CD4-positive, alpha-beta T cell (primary cell): ENCODE measurements around the gene MTUS2. TPM values are rescaled to one million over a fixed set of nuclear protein-coding genes. Genes with fewer than 3 reads are reported as not detected.

ENCODE experiments used
- ATAC-seq: fragments of 200-7000 bp; cut with Tn5 transposase; one replicate; pipeline ENCODE4 v1.10.0; 2022; ENCODE audit warnings: mild to moderate bottlenecking; ENCODE audit not compliant: poor library complexity
- CTCF ChIA-PET: fragments of 350-600 bp; sonication (Branson Sonifier 250); formaldehyde crosslinking; loops from one replicate; lab custom pipeline; 2021; ENCODE audit warnings: antibody characterized with exemption, inconsistent platforms; lab: Charles Lee
- POLR2A ChIA-PET: fragments of 350-600 bp; sonication (Branson Sonifier 250); formaldehyde crosslinking; loops from one replicate; lab custom pipeline; 2021; ENCODE audit warnings: antibody characterized with exemption, inconsistent platforms; lab: Charles Lee
- DNase-seq, 14 experiments: peaks; one replicate each; pipeline ENCODE4 v3.0.0-alpha.2; 2013 to 2020; ENCODE audit warnings: mixed read lengths in 2 of 14
- H3K27ac ChIP-seq, 2 donors: one replicate each; pipeline versions ENCODE4 v1.5.1 to v1.7.0; 2013; ENCODE audit warnings: low read length in 2 of 2, low read depth in 1 of 2, mild to moderate bottlenecking in 1 of 2
- H3K27me3 ChIP-seq, 2 experiments: 1 replicate in 1 of 2; 2 replicates in 1 of 2; pipeline versions ENCODE4 v1.6.1 to v1.7.0; 2013; ENCODE audit warnings: low read length in 2 of 2, control low read depth in 1 of 2, mild to moderate bottlenecking in 1 of 2, moderate library complexity in 1 of 2; ENCODE audit not compliant: insufficient read depth in 2 of 2, control insufficient read depth in 1 of 2
- H3K36me3 ChIP-seq: one replicate; pipeline ENCODE4 v1.6.1; 2013; ENCODE audit warnings: low read length, control low read depth; ENCODE audit not compliant: insufficient read depth
- H3K4me1 ChIP-seq: one replicate; pipeline ENCODE4 v1.6.1; 2013; ENCODE audit warnings: low read length, control low read depth; ENCODE audit not compliant: insufficient read depth
- H3K4me3 ChIP-seq: one replicate; pipeline ENCODE4 v1.5.1; 2013; ENCODE audit warnings: mild to moderate bottlenecking, low read length, moderate library complexity
- H3K9me3 ChIP-seq, 2 experiments: 1 replicate in 1 of 2; 2 replicates in 1 of 2; pipeline versions ENCODE4 v1.6.1 to v1.7.0; 2013; ENCODE audit warnings: low read length in 2 of 2, mild to moderate bottlenecking in 2 of 2, control low read depth in 1 of 2, moderate library complexity in 1 of 2; ENCODE audit not compliant: control insufficient read depth in 1 of 2, insufficient read depth in 1 of 2
- H3K27ac Mint-ChIP-seq: one replicate; pipeline ENCODE4 v1.8.0; 2020; ENCODE audit warnings: mixed read lengths
- H3K27me3 Mint-ChIP-seq: one replicate; pipeline ENCODE4 v1.8.0; 2021; ENCODE audit warnings: mixed read lengths
- H3K36me3 Mint-ChIP-seq: one replicate; pipeline ENCODE4 v1.8.0; 2021; ENCODE audit warnings: low read depth, mixed read lengths
- H3K4me1 Mint-ChIP-seq: one replicate; pipeline ENCODE4 v1.8.0; 2021; ENCODE audit warnings: low read depth, mixed read lengths
- H3K4me3 Mint-ChIP-seq: one replicate; pipeline ENCODE4 v1.8.0; 2020; ENCODE audit warnings: mild to moderate bottlenecking, mixed read lengths
- H3K9me3 Mint-ChIP-seq: one replicate; pipeline ENCODE4 v1.8.0; 2020; ENCODE audit warnings: mixed read lengths
- CTCF ChIP-seq: fragments of 200-600 bp; IDR thresholded peaks from one replicate; pipeline ENCODE4 v1.8.0; 2022; ENCODE audit warnings: antibody characterized with exemption, mild to moderate bottlenecking
- intact Hi-C, 2 experiments: fragments of 100-400 bp; cut with DNase I in 1 of 2; cut with micrococcal nuclease in 1 of 2; formaldehyde crosslinking; loops; one replicate each; pipeline versions ENCODE4 v1.15.1 to v1.9.0; 2023 to 2025; cut with DNase I, micrococcal nuclease
- total RNA-seq, 174 experiments: library from RNA in 2 of 174; stranded (reverse) in 2 of 174; gene quantifications; one replicate each; pipeline ENCODE4 v1.2.3 and lab custom pipeline; 2021 to 2026

Gene MTUS2
- total RNA-seq, 2 experiments from 2014 or later = 0.38 to 0.81 TPM

GRCh38 chr13:29165216-29165615 is 345.1 kb downstream of the MTUS2 start:
- no peaks in the 10 kb centered on the region for H3K36me3 ChIP-seq
- no peaks in the 10 kb centered on the region for H3K36me3 Mint-ChIP-seq
- peaks cover 10% of the 10 kb centered on the region for H3K27me3 Mint-ChIP-seq
- no peak overlapping the region for H3K27ac ChIP-seq
- no peaks in the 10 kb centered on the region for H3K9me3 ChIP-seq
- POLR2A ChIA-PET = interaction anchor here (0.8 kb wide), 1 partner anchor 22 kb away, joined by 5 read pairs; no protein-coding TSS in a partner anchor
- intact Hi-C loops = no loop called here
- DNase-seq (no peak), ATAC-seq (no peak)
- H3K4me3 ChIP-seq = no peak overlapping the region
- H3K4me1 Mint-ChIP-seq = no peaks in the 10 kb centered on the region
- H3K4me3 Mint-ChIP-seq = no peak overlapping the region
- H3K4me1 ChIP-seq = no peaks in the 10 kb centered on the region
- CTCF ChIA-PET = no interaction called here
- no peak for TF ChIP-seq CTCF
- H3K27ac Mint-ChIP-seq = no peak overlapping the region
- H3K27me3 ChIP-seq = no peaks in the 10 kb centered on the region
- H3K9me3 Mint-ChIP-seq = no peaks in the 10 kb centered on the region

GRCh38 chr13:29165840-29166239 is 345.7 kb downstream of the MTUS2 start:
- no peaks in the 10 kb centered on the region for H3K36me3 ChIP-seq
- Mint-ChIP-seq H3K4me3 (no peak overlapping the region), H3K4me1 (no peaks in the 10 kb centered on the region), H3K27me3 (peaks cover 10% of the 10 kb centered on the region), H3K27ac (no peak overlapping the region), H3K36me3 (no peaks in the 10 kb centered on the region), H3K9me3 (no peaks in the 10 kb centered on the region)
- ATAC-seq (no peak), DNase-seq (peak in 2 of 14 experiments; percentile 1 to 9)
- CTCF ChIA-PET = no interaction called here
- H3K27ac ChIP-seq = no peak overlapping the region
- no peak overlapping the region for H3K4me3 ChIP-seq
- no peaks in the 10 kb centered on the region for H3K4me1 ChIP-seq
- intact Hi-C loops = no loop called here
- POLR2A ChIA-PET = no interaction called here
- H3K27me3 ChIP-seq = no peaks in the 10 kb centered on the region
- no peaks in the 10 kb centered on the region for H3K9me3 ChIP-seq
- no peak for TF ChIP-seq CTCF

- Histone ChIP-seq H3K27me3 (no peaks in the 10 kb centered on the region), H3K4me3 (no peak overlapping the region), H3K4me1 (no peaks in the 10 kb centered on the region), H3K36me3 (no peaks in the 10 kb centered on the region), H3K9me3 (no peaks in the 10 kb centered on the region), H3K27ac (no peak overlapping the region)
- intact Hi-C loops = no loop called here
- ChIA-PET CTCF (no interaction called here), POLR2A (no interaction called here)
- Mint-ChIP-seq H3K4me3 (no peak overlapping the region), H3K27ac (no peak overlapping the region), H3K9me3 (no peaks in the 10 kb centered on the region), H3K36me3 (no peaks in the 10 kb centered on the region), H3K27me3 (no peaks in the 10 kb centered on the region), H3K4me1 (no peaks in the 10 kb centered on the region)
- ATAC-seq (no peak), DNase-seq (no peak)
- no peak for TF ChIP-seq CTCF
Measured at GRCh38 chr13:29170436-29171082, 350.4 kb downstream of the MTUS2 start.
